Left ventricle myocardium superior (tissue), 1 donor: Measurements from ENCODE around the gene RIMBP2. TPM values are rescaled to one million over a fixed set of nuclear protein-coding genes. Genes with fewer than 3 reads are reported as not detected.

ENCODE experiments used
- ATAC-seq: fragments of 200-7000 bp; cut with Tn5 transposase; one replicate; pipeline ENCODE4 v1.9.1; 2020; ENCODE audit warnings: mild to moderate bottlenecking, moderate library complexity
- DNase-seq: peaks from one replicate; pipeline ENCODE4 v3.0.0-alpha.2; 2020
- intact Hi-C: fragments of 100-400 bp; cut with micrococcal nuclease; formaldehyde crosslinking; loops from one replicate; pipeline ENCODE4 v1.11.0; 2022
- total RNA-seq: library from RNA; stranded (reverse); fragmentation: NEBNext Ultra II Directional; extraction: Animal tissue kit (Norgen Biotek cat#: 25700); gene quantifications from one replicate; pipeline ENCODE4 v1.2.1, GENCODE V29; 2021
- donor health status: DM: no; HTN: yes; CAD: no; lungs with severe emphysema.

RIMBP2 gene
- total RNA-seq, 1 donor from 2014 or later: 0.40 TPM

DNA sequence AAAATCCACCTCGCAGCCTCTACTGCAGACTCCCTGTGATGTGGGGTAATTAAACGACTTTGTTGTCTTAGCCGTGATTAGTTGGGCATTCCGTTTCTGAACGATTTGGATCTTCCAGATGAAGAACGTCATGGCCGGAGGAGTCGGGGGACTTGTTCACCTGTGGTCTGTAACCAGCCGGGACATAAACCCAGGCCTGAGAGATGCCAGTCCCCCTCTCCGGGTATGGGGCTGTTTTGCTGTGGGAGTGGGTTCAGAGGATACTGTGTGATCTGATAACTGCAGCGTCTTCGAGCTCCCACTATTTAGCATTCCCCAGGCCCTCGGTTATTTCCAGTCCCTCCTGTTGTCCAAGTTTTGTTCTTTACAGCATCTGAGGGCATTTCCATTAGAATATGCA, 282.3 kb downstream of the RIMBP2 start:
- DNase-seq: no peak
- intact Hi-C loops: no loop called here
- ATAC-seq: no peak

DNA sequence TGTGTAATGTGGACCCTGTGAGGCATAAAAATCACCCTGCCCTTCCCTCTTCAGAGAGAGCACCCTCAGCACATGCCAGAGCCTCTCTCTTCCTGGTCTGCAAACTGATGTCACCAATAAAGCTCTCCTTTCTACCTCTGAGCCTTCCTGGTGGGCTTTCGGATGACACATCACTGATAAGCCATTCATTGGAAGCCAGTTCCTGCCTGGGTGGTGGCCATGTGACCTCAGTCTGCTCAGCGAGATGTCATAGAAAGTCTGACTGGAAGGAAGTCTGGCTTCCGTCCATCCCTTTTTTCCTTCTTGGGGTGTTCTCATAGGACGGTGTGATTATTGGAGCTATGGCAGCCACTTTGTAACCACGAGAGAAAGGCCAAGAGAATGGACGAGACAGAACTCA, 282.7 kb downstream of the RIMBP2 start:
- intact Hi-C loops: no loop called here
- no peak for DNase-seq
- ATAC-seq: no peak

DNA sequence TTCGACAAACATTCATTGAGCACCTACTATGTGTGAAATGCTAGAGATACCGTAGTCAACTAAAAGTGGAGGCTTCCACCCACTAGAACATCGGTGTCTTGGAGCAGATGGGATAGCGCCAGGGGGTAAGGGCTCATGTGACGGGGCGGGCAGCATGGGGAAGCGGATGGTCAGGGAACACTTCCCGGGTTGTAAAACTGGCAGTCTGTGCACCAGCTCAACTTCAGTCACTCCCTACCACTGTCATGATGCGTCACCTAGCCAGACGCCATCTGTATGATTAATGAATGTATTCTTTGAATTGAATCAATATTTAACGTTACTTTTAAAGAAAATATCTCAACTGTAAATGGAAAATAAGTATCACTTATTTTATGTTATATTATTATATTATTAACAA, 284.9 kb downstream of the RIMBP2 start:
- intact Hi-C loops: no loop called here
- DNase-seq (no peak), ATAC-seq (no peak)

DNA sequence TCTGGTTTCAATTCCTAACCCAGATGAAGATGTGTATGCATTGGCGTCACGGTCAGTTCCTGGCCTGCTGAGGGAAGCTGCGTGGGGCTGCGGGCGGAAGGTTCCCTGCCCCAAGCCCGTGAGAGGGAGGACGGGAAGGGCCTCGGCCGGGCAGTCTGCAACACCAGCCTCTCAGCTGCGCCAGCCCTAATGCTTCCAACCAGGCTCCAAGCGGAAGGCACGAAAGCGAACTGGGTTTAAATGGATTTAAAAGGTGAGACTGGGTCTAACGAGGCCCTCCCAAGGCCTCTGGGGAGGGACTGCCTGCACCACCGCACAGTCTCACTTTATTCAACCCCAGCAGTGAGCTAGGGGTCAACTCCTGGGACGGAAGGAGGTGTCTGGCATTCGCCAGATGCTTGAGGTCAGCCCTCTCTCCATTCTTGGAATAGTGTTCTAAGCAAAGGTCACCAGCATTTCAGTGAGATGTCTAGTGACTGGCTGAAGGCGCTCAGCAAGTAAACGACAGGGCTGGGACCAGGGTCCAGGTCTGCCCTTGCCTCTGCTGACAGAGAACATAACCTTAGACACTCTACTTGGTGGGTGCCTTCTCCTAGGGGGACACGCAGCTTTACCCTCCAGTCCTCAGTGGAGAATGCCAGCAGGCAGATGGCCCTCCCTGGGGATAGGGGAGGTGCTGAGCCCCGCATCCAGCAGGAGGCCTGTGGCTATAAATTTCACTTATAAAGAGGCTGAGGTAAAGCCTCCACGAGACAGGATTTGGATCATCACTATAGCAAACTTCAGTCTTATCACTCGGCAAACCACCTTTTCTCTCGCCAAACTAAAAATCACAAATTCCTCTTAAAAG, 286.2 kb downstream of the RIMBP2 start:
- no peak for DNase-seq
- ATAC-seq: no peak
- intact Hi-C loops: no loop called here

DNA sequence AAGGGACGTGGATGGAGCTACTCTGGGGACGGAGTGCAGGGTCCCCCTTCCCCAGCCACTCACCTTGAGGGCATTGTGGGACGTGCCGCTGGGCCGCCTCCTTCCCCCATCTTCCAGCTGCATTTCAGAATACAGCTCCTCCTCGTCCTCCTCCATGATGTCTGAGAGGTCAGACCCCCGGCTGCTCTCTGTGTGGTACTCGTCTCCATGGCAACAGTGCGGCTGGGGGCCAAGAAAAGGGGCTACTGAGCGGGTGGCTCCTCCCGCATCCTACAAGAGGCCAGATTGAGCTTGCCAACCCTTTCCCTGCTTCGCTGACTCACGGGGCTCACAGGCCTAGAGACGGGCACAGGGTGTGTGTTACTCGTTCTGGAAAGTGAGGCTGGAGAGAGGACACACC, 288.0 kb downstream of the RIMBP2 start:
- ATAC-seq: no peak
- intact Hi-C loops: no loop called here

DNA sequence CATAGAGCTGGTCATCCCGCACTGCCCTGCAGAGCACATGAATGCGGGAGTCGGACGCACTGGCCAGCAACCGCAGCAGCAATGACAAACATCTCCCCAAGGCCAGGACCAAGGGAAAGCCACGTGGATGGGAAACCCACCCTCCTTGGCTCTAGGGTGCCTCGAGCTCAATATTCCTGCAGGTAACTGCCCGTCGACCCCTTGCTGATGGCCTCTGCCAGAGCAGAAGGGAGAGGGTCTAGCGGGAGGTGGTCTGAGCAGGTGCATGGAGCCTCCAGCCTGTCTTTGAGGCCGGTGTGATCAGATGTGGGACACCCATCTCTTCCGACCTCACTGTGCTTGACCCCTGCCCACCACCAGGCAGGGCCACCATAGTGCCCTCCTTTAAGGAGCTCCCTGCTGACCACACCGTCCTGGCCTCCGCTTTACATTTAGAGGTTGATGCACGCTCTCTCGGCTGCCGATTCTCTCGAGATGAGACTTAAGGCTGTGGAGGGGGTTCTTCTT, 288.7 kb downstream of the RIMBP2 start:
- intact Hi-C loops: no loop called here
- ATAC-seq (no peak), DNase-seq (no peak)

More for the DNA sequence above, 288.0 kb downstream of the RIMBP2 start:
- DNase-seq: no peak

DNA sequence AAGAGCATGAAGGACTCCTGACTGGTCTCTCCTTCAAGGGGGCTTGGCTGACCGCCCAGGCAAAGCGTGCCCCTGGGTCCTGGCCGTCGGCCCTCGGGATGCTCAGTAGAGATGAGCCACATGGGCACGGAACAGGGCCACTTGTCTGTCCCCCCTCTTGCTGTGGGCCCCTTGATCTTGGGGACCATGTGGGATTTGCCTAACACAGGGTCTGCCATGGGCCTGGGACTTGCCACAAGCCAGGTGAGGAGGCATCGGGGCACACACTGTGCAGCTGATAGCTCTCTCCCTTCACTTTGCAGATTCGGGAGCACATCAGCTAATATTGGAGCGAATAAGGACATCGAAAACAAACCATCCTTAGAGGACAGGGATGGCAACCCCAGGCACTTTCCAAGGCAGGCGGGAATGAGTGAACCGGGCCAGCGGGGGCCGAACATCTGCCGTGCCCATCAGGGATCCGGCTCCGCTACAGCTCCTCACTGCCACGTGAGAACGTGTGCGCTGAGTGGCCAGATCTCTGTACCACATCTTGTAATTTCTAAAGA, 290.3 kb downstream of the RIMBP2 start:
- DNase-seq (no peak), ATAC-seq (no peak)
- intact Hi-C loops: no loop called here

DNA sequence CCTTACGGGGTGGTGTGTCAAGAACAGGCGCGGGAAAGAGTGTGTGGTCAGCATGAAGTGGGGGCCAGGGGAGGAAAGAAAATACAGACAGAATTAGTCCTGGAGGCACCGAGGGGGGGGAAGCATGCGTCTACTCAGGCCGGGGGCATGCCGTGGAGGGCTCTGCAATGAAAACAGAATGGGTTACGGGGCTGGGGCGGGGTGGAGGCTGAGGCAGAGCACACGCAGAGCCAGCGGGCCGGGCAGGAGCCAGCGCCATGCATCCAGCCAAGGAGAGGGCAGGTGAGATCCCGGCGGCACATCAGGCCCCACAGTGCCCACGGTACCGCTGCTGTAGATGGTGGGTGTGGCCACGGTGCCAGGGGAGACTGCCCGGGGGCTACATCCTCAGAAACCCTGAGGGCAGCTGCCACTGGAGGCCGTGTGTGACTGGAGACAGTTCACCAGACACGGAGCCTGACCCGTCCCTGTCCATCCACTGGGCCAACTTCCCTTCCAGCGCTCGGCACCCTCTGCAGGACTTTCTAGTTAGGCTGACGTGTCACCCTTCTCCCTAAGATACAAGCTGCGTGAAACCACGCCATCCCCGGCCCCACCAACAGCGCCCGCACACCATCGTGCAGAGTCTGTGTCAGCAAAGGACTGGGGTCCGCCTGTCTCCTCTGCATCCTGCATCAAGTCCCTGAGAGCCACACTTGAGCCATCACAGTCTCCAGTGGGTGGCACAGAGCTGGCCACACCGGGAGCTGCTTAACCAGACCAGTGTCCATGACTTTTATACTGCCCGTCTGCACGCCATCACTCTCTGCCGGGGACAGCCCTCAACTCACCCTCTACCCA, 291.0 kb downstream of the RIMBP2 start:
- intact Hi-C loops: no loop called here
- ATAC-seq: no peak
- DNase-seq: no peak

DNA sequence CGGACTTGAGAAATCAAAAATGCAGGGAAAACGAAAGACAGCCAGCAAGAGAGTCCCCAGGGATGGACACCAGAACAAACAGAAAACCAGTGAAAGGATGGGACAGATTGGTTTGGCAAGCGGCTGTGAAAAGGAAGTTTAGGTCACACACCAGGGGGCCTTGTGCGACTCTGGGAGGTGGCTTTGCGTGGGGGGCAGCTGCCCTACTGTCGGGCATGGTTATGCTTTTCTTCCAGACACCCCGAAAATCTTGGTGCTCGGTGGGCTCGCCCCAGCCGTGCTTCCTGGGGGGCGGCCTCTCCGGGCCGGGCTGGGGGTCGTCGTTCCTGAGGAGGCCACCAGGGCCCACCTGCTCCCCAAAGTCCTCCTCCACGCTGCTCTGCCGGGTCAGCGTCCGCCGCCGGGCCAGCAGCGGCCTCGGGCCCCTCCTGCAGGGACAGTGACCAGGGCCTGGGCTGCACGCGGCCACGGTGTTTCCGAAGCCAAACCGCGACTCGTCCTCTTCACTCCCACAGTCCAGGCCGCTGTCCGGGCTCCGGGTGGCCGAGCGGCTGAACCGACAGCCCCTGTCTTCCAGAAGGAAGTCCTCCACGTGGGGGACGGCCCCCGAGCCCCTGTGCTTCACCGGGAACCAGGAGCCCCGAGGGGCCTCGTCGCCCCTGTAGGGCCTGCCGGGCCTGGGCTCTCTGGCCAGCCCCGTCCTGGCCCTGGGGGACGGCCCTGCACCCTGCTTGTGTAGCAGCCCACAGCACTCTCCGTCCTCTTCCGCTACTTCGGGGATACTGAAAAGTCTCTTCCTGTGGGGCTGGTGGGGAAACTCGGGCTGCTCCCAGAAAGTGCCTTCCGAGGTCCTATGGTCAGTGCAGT, 291.9 kb downstream of the RIMBP2 start:
- ATAC-seq: no peak
- intact Hi-C loops: no loop called here
- DNase-seq: no peak

DNA sequence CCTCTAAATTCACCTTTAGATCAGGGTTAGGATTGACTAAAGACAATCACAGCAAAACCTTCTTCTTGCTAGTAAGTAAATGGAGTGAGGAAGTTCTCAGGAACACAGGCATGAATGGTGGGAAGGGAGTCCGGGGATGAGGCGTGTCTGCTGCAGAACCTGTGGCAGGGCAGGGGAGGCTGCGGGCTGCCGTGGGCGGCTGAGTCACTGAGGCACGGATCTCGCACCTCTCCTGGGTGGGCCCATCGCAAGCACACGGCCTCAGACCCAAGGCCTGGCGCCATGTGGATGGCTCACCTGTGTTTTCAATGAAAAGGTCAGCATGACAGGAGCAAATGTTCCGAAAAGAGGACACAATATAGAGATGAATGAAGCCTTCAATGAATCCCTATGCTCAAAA, 293.0 kb downstream of the RIMBP2 start:
- DNase-seq (no peak), ATAC-seq (no peak)
- intact Hi-C loops: no loop called here

DNA sequence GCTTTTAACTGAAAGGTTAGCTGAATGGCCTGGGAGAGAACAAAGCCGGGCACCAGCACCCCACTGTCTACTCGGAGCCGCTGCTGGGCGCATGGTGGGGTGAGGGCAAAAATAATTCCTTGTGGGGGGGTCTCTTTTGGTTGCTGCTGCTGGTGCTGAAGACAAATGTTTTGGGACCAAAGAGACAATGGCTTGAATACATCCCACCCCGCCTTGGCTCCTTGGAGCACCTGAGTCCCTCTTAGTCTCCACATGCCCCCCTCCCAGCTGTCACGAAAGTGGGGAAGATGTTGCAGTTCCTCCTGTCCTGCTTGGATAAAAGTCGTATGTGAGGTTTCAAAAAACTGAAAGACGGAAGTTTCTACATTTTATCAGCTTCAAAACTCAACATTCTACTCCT, 293.4 kb downstream of the RIMBP2 start:
- DNase-seq: no peak

DNA sequence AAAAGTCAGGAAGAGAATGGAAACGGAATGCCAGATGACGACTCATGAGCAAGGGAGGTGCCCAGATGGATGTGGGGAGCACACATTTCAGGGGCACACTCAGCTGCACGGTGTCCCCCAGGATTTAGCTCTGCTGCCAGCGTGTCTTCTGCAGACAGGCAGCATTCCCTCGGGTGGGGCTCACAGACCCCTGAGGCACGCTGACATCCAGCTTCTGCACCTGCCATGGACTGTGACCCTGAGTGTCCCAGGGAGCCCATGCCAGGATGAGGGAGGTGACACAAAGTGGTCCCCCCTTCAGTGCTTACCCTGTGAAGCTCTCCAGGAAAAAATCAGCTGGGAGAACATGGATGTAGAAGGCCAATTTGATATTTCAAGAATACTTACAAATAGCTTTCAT, 294.2 kb downstream of the RIMBP2 start:
- DNase-seq (no peak), ATAC-seq (no peak)
- intact Hi-C loops: no loop called here

More for the DNA sequence above, 293.4 kb downstream of the RIMBP2 start:
- intact Hi-C loops: no loop called here
- ATAC-seq: no peak

DNA sequence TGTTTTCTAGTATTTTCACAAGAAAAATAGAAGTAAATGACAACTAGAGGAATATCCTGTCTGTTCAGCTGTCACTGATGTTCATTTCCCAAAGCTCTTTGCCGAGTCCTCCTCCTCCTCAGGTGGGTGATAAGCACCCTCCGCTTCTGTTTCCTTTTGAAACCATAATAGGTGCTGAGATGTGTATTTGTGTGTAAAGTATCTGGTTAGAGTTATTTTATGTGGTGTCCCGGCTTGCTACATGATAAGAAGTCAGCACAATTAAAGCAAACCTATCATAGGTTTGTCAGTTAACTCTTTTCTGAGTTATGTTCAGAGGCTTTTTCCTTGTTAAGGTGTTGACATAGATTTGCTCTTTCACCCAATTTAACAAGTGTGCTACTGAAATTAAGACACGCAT, 296.0 kb downstream of the RIMBP2 start:
- intact Hi-C loops: no loop called here
- ATAC-seq (no peak), DNase-seq (no peak)

DNA sequence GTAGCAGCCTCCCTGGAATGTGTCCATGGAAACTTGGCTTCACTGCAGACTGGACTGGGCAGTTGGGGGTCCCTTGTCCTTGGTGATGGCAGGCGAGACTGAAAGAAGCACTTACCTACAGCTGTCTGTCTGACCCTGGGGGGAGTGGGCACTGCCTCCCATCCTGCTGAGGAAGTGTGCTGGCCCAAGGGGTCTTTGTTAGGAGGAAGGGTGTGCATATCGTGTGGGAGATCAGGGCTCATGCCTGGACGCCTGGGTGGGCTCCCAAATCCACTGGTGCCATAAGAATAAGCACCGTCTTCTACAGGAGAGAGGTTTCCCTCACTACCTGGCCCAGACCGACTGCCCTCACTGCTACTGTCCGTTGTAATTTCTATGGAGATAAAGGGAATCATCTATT, 297.0 kb downstream of the RIMBP2 start:
- intact Hi-C loops: no loop called here
- ATAC-seq (no peak), DNase-seq (no peak)

DNA sequence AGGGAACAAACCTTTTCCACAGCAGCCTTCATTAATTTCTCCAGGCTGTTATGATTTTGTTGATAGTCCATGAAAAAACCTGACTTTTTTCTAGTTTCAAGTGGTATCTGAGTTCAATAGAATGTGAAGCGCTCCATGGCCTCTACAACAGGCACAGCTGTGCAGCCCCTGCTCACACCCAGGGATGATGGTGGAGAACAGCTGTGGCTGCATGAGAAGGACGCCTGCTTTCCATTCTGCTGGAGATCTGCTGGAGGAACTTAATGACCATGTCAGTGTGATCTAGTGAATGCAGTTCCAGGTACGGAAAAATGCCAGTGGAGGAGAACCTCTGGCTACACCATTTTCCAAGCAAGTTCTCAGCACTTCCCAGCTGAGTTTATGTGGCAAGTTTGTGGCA, 297.8 kb downstream of the RIMBP2 start:
- no peak for DNase-seq
- intact Hi-C loops: no loop called here
- no peak for ATAC-seq

DNA sequence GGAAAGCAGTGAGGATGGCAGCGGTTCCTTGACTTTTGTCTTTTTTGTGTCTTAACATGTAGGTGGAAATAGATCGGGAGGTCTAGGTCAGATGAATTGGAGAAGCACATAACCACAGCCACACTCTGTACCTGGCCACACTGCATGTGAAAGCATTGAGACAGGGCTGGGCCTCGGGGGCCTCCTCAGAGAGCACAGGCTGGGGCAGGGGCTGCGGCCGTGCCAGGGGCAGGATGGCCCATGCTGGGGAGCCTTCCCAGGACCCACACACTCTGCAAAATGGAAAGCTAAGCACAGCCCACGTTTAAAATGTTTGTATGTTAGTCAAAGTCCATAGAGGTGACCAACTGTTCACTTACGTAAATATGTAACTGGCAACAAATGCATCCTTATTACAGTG, 301.7 kb downstream of the RIMBP2 start:
- no peak for DNase-seq
- intact Hi-C loops: no loop called here
- ATAC-seq: no peak

DNA sequence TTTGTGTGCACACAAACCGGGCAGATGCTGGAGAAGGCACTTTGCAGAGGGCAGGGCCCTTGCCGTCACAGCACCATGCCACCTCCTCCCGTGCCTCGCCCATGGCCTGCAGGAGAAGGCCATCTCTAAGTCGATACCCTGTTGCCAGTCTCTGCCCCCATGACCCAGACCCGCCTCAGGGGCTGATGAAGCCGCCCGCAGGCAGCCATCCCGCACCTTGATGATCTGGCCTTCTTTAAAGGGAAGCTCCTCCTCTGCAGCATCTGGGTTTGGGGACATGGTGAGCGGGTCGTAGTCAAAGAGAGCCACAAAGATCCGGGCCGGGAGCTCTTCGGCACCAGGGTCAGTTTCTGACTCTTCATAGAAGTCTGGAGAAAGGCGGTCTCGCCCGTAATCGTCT, 302.2 kb downstream of the RIMBP2 start:
- intact Hi-C loops: no loop called here
- ATAC-seq (no peak), DNase-seq (no peak)

DNA sequence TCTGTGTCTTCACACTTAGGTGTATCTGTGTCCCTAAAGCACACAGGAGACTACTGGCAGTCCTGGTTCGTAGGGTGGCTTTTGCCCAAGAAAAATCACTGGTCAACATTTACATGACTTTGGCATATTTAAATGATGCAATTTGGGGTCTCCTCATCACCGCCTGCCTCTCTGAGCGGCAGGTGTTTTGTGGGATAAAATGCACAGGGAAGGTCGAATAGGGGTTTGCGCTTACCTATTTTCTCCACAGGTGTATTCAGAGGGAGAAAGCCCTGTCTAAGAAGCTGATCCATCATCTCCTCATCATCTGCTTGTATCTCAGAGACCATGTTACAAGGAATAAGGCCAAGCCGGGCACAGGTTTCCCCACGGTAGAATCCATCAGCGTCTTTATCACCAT, 303.7 kb downstream of the RIMBP2 start:
- intact Hi-C loops: no loop called here

DNA sequence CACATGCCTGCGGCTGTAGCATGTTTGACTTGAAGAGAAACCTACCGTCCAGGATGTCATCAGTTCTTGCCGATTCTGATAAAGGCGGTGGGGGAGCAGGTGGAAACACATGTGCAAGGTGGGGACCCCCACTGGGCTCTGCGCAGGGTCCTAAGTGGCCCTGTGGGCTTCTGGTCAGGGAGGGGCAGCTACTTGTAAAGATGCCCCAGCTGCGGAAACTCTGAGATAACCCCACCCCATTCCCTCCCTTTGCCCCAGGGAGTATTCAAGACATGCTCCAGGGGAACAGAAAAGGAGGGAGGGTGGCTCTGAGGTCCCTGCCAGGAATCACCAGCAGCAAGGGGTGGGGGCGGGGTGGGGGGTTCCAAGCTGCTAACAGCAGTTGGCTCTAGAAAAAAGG, 310.8 kb downstream of the RIMBP2 start:
- ATAC-seq (no peak), DNase-seq (no peak)
- intact Hi-C loops: no loop called here

More for the DNA sequence above, 303.7 kb downstream of the RIMBP2 start:
- ATAC-seq: no peak
- no peak for DNase-seq
